CD1c-positive myeloid dendritic cell (primary cell): ENCODE measurements around the gene HES5.

ENCODE experiments used
- DNase-seq: peaks from one replicate; pipeline ENCODE4 v3.0.0-alpha.2; 2016; ENCODE audit errors: extremely low spot score

The HES5 gene

GRCh38 chr1:2546515-2547209, 16.6 kb upstream of the HES5 start:
- DNase-seq: peak; percentile 93

GRCh38 chr1:2545754-2546514, 15.9 kb upstream of the HES5 start:
- peak; percentile 84 for DNase-seq

GRCh38 chr1:2544875-2545640, 15.0 kb upstream of the HES5 start:
- DNase-seq: no peak

GRCh38 chr1:2544093-2544874, 14.2 kb upstream of the HES5 start:
- DNase-seq: no peak

- no peak for DNase-seq
These were observed 13.6 kb upstream of the HES5 start for GRCh38 chr1:2543543-2544092.

- no peak for DNase-seq
These were observed 12.3 kb upstream of the HES5 start for GRCh38 chr1:2542246-2542915.

- no peak for DNase-seq
These were observed 11.7 kb upstream of the HES5 start for GRCh38 chr1:2541619-2542245.

GRCh38 chr1:2540816-2541492, 10.9 kb upstream of the HES5 start:
- DNase-seq: no peak

GRCh38 chr1:2539312-2539907, 9.3 kb upstream of the HES5 start:
- no peak for DNase-seq

- DNase-seq: no peak
These were observed 8.8 kb upstream of the HES5 start for GRCh38 chr1:2538872-2539271.

- no peak for DNase-seq
These were observed 8.3 kb upstream of the HES5 start for GRCh38 chr1:2538376-2538775.

GRCh38 chr1:2537784-2538115, 7.7 kb upstream of the HES5 start:
- no peak for DNase-seq

GRCh38 chr1:2535981-2536380, 5.9 kb upstream of the HES5 start:
- no peak for DNase-seq

- no peak for DNase-seq
These were observed 5.4 kb upstream of the HES5 start for GRCh38 chr1:2535455-2535854.

- DNase-seq: no peak
These were observed 4.8 kb upstream of the HES5 start for GRCh38 chr1:2534687-2535441.

- DNase-seq: no peak
These were observed 4.2 kb upstream of the HES5 start for GRCh38 chr1:2534315-2534686.

GRCh38 chr1:2533365-2533764, 3.3 kb upstream of the HES5 start:
- no peak for DNase-seq

- DNase-seq: no peak
These were observed 2.6 kb upstream of the HES5 start for GRCh38 chr1:2532485-2533160.
